Kidney epithelial cell (primary cell): ENCODE results near the gene LAMC2. TPM values are rescaled to one million over a fixed set of nuclear protein-coding genes. Genes with fewer than 3 reads are reported as not detected.
"Not testable (repeated sequence)": the region's sequence is repeated elsewhere in the genome, so short reads cannot be mapped to it uniquely, and the experiment has no call there.

ENCODE experiments used
- DNase-seq: peaks from one replicate; pipeline ENCODE4 v3.0.0-alpha.2; 2010; ENCODE audit warnings: low read depth
- H3K27me3 ChIP-seq: 2 replicates; pipeline ENCODE4 v1.6.0; 2011; ENCODE audit warnings: low read length; ENCODE audit not compliant: control insufficient read depth, insufficient read depth
- H3K36me3 ChIP-seq: 2 replicates; pipeline ENCODE4 v1.5.1; 2011; ENCODE audit warnings: low read length; ENCODE audit not compliant: control insufficient read depth, insufficient read depth
- H3K4me3 ChIP-seq: 2 replicates; pipeline ENCODE4 v1.5.1; 2011; ENCODE audit warnings: low read depth, mild to moderate bottlenecking, control low read depth, low read length
- CTCF ChIP-seq: IDR thresholded peaks from 2 replicates; pipeline ENCODE4 v1.5.1; 2011; ENCODE audit warnings: mild to moderate bottlenecking, moderate library complexity, low read length, control low read depth, inconsistent platforms; ENCODE audit not compliant: insufficient read depth, poor library complexity, severe bottlenecking
- total RNA-seq: library from RNA; depleted of rRNA; stranded (reverse); fragments of >200 nt; gene quantifications from 2 replicates; pipeline ENCODE4 v1.2.3, GENCODE V29; 2015

LAMC2 gene
- total RNA-seq, 1 donor from 2014 or later, result 1,180 TPM

DNA sequence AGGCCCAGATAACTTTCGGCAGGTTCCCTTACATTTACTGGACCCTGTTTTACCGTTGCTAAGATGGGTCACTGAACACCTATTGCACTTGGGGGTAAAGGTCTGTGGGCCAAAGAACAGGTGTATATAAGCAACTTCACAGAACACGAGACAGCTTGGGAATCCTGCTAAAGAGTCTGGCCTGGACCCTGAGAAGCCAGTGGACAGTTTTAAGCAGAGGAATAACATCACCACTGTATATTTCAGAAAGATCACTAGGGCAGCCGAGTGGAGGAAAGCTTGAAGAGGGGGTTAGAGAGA is 54.4 kb downstream of the LAMC2 start:
- no peak for DNase-seq
- no peak for TF ChIP-seq CTCF
- Histone ChIP-seq H3K27me3 (no peaks in the 10 kb centered on the region), H3K4me3 (no peak overlapping the region), H3K36me3 (no peaks in the 10 kb centered on the region)

- not testable (repeated sequence) for H3K27me3 ChIP-seq, H3K36me3 ChIP-seq, DNase-seq, H3K4me3 ChIP-seq
Measured at GRCh38 chr1:183240853-183241252, 54.8 kb downstream of the LAMC2 start.

- Histone ChIP-seq H3K27me3 (no peaks in the 10 kb centered on the region), H3K36me3 (no peaks in the 10 kb centered on the region), H3K4me3 (no peak overlapping the region)
- TF ChIP-seq CTCF, result no peak
- DNase-seq, result no peak
Measured at GRCh38 chr1:183241471-183241870, 55.4 kb downstream of the LAMC2 start.

DNA sequence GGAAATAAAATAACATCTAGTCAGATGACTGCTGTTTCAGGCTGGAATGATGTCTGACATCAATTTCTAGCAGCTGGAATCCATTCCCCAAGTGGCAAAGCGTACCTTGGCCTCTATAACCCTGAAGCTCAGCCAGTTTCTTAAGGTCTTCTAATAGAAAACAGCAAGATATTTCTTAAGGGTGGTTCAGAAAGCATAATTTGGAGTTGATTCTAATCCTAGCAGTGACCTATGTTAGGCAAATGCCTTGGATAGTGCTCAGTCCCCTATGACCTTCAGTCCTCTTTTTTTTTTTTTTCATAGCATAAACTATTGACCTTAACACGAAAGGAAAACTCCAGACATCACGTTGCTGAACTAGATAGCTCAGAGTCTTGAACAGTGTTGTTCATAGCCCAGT is 56.5 kb downstream of the LAMC2 start:
- H3K36me3 ChIP-seq, result no peaks in the 10 kb centered on the region
- DNase-seq, result no peak

GRCh38 chr1:183243161-183244050 is 57.3 kb downstream of the LAMC2 start:
- no peak overlapping the region for H3K4me3 ChIP-seq
- no peaks in the 10 kb centered on the region for H3K36me3 ChIP-seq
- DNase-seq, result no peak
- no peaks in the 10 kb centered on the region for H3K27me3 ChIP-seq
- TF ChIP-seq CTCF, result no peak

More for the DNA sequence above, 56.5 kb downstream of the LAMC2 start:
- no peak for TF ChIP-seq CTCF
- H3K4me3 ChIP-seq, result no peak overlapping the region
- no peaks in the 10 kb centered on the region for H3K27me3 ChIP-seq

- no peak for DNase-seq
- no peak for TF ChIP-seq CTCF
- H3K27me3 ChIP-seq, result no peaks in the 10 kb centered on the region
- no peaks in the 10 kb centered on the region for H3K36me3 ChIP-seq
- no peak overlapping the region for H3K4me3 ChIP-seq
Measured at GRCh38 chr1:183244466-183244865, 58.4 kb downstream of the LAMC2 start.
